HG03558 (cell line): Measurements from ENCODE around the gene SPSB2.
"Not testable (repeated sequence)": the region's sequence is repeated elsewhere in the genome, so short reads cannot be mapped to it uniquely, and the experiment has no call there.

Experiments
- ATAC-seq: cut with Tn5 transposase; IDR thresholded peaks from one replicate; pipeline ENCODE4 v1.9.1; 2021; ENCODE audit warnings: moderate number of reproducible peaks; ENCODE audit not compliant: unreplicated experiment; ENCODE audit errors: extremely low read depth

Gene SPSB2, protein sequence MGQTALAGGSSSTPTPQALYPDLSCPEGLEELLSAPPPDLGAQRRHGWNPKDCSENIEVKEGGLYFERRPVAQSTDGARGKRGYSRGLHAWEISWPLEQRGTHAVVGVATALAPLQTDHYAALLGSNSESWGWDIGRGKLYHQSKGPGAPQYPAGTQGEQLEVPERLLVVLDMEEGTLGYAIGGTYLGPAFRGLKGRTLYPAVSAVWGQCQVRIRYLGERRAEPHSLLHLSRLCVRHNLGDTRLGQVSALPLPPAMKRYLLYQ

DNA sequence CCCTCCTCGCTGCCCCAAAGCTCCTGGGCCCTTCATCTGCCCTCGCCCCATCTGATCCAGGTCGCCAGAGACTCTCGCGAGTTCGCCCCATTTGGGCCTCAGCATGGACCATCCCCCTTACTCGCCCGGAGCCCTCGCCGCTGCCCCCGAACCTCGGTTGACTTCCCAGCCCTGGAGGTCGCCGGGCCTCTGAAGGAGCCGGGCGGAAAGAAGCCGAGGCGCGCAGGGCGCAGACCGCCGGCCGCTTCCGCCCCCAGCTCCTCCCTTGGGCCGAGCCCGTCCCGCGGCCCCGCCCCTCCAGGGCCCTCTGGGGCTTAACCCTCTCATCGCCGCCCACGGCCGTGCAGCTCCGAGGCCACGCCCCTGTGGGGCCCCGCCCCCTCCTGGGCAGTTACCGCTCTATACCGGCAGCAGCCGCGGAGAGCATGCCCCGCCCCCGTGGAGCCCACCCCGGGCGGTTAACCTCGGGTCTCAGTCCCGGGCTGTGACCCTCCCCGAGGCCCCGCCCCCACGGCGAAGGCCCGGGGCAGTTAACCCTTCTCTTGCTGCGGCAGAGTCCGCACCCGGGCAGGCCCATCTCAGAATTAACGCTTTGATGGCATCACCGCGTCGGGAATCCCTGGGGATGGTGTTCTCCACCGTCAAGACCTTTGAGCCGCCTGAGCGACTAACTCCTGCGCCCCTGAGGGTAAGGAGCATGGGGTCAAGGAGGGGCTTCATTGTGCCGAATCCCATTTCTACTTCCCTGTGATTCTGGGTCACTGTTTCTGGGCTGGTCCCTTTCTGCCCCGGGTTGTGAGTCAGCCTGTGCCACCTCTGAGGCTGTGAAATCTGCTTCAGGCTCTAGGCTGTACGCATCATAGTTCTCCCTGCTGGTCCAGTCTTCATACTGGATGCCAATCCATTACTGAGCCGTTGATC lies at the start of gene SPSB2:
TSS of gene SPSB2 (minus strand) at position 210 of the 921 bp plus-strand sequence. CDS start 402 bp downstream, outside the sequence.
- peak; percentile 61 for ATAC-seq

DNA sequence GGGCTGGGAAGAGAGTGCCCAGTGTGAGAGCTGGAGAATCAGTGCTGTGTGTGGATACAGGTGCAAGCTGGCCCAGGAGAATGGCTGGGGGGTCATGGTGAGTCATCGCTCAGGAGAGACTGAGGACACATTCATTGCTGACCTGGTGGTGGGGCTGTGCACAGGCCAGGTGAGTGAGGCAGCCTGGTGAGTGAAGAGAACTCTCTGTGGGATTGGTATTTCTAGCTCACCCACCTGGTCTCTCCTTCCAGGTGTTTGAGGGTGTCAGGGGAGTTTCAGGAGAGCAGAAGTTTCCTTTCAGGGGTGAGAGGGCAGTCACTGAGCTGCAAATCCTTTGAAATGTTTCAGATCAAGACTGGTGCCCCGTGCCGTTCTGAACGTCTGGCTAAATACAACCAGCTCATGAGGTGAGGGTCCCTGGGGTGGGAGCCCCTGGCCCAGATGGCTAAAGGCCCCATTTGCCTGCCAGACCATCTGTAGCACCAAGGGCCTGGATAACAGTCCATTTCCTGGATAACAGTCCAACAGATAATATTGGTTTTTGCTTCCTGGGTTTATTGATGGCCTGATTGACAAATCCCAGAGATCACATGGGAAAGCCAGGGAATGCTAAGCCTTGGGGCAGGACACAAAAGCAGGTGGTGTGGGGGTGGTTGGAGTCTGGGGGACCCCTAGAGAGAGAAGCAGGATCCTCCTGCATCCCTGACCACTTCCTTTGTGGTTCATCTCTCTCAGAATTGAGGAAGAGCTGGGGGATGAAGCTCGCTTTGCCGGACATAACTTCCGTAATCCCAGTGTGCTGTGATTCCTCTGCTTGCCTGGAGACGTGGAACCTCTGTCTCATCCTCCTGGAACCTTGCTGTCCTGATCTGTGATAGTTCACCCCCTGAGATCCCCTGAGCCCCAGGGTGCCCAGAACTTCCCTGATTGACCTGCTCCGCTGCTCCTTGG lies 49.2 kb upstream of the SPSB2 start:
- ATAC-seq = no peak

DNA sequence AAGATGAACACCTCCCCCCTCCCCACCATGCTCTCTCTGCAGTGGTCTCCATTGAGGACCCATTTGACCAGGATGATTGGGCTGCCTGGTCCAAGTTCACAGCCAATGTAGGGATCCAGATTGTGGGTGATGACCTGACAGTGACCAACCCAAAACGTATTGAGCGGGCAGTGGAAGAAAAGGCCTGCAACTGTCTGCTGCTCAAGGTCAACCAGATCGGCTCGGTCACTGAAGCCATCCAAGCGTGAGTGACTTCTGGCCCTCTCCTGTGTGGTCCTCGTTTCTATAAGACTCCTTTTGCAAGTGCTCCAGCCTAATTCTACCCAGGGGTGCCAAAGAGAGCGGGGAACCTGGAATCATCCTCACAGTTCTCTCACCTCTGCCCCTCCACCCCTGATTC lies 48.4 kb upstream of the SPSB2 start:
- ATAC-seq = no peak

DNA sequence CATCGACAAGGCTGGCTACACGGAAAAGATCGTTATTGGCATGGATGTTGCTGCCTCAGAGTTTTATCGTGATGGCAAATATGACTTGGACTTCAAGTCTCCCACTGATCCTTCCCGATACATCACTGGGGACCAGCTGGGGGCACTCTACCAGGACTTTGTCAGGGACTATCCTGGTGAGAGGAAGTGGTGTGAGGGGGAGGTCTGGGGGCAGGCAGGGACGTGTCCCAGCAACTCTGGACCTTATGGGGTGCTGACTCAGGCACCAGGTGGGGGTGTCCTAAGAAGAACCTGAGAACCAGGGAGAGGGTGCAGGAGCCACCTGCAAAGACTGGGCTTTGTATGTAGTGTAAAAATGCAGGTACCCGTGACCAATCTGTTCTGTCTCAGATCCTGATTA lies 46.5 kb upstream of the SPSB2 start:
- no peak for ATAC-seq

DNA sequence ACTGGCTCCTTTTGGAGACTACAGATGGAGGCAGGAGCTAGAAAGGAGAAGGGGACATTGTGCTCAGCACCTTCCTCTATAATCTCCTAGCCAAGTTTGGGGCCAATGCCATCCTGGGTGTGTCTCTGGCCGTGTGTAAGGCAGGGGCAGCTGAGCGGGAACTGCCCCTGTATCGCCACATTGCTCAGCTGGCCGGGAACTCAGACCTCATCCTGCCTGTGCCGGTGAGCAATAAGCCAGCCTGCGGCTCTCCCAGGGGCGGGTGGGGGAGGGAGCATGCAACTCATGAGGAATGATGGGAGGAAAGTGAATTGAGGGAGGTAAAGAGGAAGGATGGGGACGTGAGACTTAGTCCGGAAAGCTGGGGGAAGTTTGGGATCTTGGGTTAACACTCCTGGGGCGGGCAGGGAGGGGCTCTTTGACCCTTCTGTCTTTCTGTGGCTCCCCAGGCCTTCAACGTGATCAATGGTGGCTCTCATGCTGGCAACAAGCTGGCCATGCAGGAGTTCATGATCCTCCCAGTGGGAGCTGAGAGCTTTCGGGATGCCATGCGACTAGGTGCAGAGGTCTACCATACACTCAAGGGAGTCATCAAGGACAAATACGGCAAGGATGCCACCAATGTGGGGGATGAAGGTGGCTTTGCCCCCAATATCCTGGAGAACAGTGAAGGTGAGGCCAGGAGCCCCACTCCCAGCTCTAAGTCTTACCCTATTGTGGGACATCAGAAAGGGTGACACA lies 44.6 kb upstream of the SPSB2 start:
- ATAC-seq = no peak

DNA sequence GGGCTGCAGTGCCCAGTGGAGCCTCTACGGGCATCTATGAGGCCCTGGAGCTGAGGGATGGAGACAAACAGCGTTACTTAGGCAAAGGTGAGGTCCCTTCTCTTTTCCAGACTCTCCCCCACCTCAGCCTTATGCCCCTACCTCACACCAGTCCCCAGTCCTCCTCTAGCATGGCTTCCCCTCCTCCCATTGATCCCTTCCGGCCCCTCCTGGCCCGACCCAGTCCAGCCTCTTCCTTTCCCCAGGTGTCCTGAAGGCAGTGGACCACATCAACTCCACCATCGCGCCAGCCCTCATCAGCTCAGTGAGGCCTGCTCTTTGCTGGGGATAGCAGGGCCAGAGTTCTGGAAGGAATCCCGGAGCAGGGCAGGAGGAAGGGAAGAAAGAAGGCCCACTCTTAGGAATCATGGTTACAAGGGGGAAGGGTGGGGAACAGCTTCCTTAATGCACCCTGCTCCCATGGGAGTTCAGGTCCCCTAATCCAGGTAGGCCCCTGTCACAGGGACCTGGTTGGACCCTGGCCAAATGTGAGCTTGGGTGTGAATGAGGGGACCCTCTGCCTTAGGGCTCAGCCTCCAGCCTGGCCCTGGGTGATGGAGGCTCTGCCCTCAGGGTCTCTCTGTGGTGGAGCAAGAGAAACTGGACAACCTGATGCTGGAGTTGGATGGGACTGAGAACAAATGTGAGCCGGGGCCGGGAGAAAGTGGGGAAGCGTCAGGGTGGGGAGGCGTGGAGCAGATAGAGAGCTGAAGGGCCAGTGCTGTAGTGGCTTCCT lies 43.5 kb upstream of the SPSB2 start:
- no peak for ATAC-seq

DNA sequence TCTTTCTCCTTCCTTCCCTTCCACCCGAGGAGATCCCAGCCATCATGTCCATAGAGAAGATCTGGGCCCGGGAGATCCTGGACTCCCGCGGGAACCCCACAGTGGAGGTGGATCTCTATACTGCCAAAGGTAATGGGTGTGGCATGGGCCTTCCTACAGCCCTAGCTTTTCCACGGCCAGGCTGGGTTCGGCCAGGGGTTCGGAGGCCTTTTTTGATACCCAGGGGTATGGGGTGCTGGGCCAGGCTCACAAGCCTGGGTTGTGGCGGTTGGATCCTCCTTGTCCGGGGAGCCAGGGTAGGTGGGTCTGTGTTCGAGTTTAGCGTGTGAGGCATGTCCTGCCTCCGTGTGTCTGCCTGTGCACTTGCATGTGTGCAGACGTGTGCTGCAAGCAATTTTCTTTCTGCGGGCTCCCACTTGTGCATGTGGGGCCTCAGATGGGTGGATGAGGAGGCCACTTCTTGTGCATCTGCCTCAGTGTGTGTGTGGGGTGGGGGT lies 42.7 kb upstream of the SPSB2 start:
- ATAC-seq = no peak

DNA sequence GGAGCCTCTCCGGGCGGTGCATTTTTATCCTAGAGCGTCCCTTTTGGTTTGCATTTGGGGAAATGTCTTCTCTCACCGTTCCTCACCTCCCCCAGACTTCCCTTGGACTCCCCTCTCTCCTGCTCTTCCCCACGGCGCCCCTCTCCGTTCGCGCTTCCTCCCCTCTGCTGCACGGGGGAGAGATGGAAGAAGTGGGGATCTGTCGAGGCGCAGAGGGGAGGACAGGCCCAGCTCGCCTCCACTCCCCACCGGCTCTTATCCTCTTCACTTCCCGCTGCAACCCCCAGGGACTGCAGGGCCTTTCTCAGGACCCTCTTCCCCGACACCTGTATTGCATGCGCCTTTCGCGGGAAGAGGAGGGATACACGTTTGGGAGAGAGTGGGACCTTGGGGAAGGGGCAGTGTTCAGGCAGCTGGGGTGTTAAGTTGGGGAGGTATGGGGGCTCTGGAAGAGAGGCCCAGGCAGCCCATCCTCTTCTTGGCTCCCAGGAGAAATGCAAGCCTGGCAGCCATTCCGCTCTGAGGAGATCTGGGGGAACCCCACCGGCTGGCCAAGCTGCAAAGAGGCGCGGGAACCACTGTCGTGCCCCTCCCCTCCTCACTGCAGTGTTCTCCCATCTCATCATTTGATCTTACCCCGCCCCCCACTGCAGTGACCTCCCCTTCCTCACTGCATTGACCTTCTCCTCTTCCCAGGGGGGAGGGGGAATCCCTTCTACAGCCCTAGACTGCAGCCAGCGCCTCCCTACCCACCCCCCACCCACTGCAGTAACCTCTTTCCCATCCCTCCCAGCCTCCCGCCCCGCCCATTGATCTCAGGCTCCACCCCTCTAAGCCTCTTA lies 42.1 kb upstream of the SPSB2 start:
- no peak for ATAC-seq

DNA sequence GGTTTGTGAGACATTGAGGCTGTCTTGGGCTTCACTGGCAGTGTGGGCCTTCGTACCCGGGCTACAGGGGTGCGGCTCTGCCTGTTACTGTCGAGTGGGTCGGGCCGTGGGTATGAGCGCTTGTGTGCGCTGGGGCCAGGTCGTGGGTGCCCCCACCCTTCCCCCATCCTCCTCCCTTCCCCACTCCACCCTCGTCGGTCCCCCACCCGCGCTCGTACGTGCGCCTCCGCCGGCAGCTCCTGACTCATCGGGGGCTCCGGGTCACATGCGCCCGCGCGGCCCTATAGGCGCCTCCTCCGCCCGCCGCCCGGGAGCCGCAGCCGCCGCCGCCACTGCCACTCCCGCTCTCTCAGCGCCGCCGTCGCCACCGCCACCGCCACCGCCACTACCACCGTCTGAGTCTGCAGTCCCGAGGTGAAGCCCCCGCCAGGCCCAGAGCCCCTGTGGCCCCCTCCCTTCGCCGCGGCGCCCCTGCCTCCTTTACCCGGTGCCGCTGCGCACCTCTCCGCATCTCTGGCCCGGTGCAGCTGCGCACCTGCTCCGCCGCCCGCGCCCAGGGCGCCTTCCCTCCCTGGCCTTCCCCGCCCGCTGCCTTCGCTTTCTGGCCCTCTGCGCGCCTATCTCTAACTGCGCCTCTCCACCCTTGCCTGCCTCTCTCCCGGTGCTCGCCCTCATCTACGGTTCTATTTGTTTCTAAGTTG lies 41.3 kb upstream of the SPSB2 start, which contains the start of gene ENO2:
TSS of gene ENO2 (plus strand) at position 335 of the 701 bp plus-strand sequence. CDS start 1,253 bp downstream, outside the sequence.
- ATAC-seq = no peak

DNA sequence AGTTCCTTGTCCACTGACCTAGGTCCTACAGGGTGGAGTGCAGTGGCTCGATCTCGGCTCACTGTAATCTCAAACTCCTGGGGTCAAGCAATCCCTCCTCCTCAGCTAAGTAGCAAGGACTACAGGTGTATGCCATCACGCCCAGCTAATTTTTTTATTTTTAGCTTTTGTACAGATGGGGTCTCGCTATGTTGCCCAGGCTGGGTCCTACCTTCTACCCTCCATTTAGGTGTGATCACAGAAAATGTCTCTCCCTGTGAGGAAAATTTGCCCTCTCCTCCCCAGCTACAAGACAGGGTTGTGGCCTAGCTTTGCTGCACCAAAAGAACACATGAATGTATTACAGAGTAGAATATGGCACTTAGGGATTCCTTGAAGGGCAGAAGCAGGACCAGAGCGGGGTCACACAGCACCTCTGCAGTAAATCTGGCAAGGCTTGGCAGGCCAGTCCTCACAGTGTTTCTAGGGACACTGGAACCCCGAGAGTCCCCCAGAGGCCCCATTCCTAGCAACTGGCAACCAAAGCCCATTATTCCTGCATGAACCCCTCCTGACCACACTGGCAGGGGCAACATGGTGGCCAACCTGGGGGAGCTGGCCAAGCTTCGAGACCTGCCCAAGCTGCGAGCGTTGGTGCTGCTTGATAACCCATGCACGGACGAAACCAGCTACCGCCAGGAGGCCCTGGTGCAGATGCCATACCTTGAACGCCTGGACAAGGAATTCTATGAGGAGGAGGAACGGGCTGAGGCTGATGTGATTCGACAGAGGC lies 39.2 kb upstream of the SPSB2 start:
- no peak for ATAC-seq

DNA sequence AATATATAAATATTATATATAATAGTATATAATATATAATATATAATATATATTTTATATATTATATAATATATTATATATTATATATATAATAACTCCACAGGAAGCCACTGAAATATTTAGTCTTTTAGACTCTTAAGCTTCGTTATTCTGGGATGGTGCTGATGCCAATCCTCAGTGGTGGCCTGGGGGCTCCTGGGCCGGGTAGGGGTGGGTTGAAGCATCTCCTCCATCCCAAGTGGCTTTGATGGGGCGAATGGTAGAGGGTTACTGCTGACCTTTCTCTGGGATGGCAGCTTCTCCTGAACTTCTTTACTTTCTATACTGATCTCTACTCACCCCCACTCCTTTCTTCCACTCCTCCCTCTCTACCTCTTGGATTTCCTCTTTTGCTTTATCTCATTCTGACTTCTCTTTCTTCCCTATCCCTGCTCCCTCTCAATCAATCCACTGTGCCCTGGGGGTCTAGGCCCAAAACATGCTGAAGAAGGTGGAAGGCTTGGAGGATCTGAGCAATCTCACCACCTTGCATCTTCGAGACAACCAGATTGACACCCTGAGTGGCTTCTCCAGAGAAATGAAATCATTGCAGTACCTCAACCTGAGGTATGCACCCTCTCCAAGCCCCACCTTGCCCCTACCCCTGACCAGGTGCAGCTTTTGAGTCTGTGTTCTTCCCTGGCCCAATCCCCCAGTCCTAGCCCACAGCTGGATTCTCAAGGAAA lies 36.5 kb upstream of the SPSB2 start:
- no peak for ATAC-seq

DNA sequence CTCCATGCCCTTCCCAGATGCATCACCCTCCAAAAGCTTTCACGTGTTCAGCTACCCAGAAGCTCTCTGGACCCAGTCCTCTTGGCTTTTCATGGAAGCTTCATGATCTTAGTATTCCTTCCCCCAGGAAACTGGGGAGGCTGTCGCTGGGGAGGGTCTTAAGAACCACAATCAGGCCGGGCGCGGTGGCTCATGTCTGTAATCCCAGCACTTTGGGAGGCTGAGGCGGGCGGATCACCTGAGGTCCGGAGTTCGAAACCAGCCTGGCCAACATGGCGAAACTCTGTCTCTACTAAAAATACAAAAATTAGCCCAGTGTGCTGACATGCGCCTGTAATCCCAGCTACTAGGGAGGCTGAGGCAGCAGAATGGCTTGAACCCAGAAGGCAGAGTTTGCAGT lies 35.0 kb upstream of the SPSB2 start:
- not testable (repeated sequence) for ATAC-seq

DNA sequence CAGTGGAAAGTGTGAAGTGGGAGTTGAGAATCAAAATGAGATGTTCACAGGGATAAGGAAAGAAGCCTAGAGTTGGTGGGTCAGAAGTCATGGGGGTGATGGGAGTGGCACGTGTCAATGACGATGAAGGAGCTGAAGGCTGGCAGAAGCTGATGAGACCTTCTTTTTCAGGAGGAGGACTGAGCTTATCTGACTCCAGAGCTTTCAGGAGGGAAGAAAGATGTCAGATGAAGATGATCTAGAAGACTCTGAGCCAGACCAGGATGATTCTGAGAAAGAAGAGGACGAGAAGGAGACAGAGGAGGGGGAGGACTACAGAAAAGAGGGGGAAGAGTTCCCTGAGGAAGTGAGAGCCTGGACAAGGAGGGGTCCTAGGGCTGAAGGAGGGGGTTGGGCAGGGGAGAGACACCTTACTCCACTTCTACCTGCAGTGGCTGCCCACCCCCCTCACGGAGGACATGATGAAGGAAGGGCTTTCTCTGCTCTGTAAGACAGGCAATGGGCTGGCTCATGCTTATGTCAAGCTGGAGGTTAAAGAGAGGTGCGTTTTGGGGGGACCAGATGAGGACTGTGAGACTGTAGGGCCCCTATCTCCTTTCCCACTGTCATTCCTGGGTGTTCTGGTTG lies 32.4 kb upstream of the SPSB2 start:
- no peak for ATAC-seq

DNA sequence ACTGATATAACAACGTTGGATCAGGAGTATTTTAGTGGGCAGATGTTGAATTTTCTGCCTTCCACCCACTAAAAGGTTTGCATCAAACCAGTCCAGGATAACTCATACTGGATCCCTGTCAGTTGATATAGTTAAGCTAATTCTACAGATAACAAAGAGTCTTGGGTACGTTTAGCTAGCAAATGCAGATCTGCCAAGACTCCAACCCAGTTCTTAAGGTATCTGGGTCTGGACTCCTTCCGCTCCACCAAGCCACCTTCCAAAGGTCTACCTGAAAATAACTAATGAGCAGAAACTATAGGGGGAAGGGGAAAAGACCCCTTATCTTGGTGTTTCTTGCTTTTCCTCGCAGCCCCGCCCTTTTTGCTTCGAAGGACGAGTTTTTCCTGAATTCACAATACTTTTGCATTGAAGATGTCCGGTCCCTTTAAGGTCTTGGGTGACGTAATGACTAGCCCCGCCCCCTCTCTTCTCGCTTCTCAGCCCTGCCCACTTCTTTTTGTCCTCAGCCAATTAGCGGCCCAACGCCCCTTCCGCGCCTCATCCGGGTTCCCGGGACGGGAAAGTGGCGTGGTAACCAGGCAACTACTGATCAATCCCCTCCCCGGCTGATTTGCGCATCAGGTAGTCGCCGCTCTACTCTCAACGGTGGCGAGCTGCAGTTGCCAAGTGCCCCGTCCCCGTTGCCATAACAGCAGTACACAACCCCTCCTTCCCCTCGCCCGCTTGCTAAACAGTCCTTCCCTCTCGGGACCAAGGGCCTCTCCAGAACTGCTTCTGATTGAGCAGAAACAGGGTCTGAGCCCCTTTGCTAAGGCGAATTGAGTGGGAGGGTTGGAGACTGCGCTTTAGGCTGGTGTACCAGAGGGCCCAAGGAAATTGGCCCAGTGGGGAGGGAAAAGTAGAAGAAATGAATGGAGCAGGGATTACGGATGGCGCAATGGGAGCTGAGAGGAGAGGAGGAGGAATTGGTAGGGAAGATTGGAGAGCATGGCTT lies 31.5 kb upstream of the SPSB2 start, which contains the start of gene LRRC23:
TSS of gene LRRC23 (plus strand) at position 543 of the 997 bp plus-strand sequence. CDS start 812 bp downstream, outside the sequence.
- ATAC-seq = no peak
